Measurements from ENCODE around the gene MNAT1.

GRCh38 chr14:60771117-60771516 is 36.6 kb downstream of the MNAT1 start:
- TF ChIP-seq CTCF (IDR thresholded peaks at IDR 0.05; ENCODE audit: borderline replicate concordance, extremely low read depth, low read length, poor library complexity, severe bottlenecking) = no peak
- TF ChIP-seq EZH2 (IDR thresholded peaks at IDR 0.05; ENCODE audit: borderline replicate concordance, low read depth, low read length, severe bottlenecking) = no peak
